ENCODE data around the gene NDUFA6. TPM values are rescaled to one million over a fixed set of nuclear protein-coding genes. Genes with fewer than 3 reads are reported as not detected.
"Not testable (repeated sequence)": the region's sequence is repeated elsewhere in the genome, so short reads cannot be mapped to it uniquely, and the experiment has no call there.

Gene NDUFA6
- total and polyA plus RNA-seq, 7 donors = 149 to 253 (median 181) TPM

- 29 to 52% (median 44%) methylated on average over 24 of the region's 24 CpGs for WGBS, 3 donors
- ATAC-seq (peak; percentile 34 to 59 (median 54)), DNase-seq (no peak)
- H3K4me3 ChIP-seq = peak overlapping the region; percentile 47
- H3K4me1 ChIP-seq = peaks cover 3% of the 10 kb centered on the region
- no peaks in the 10 kb centered on the region for H3K9me3 ChIP-seq
- TF ChIP-seq CTCF (IDR thresholded peaks at IDR 0.05) = no peak
- H3K27me3 ChIP-seq (ENCODE audit: insufficient read depth in 3 of 3, low read length in 2 of 3) = no peaks in the 10 kb centered on the region
- no peak overlapping the region for H3K27ac ChIP-seq
- intact Hi-C loops (cut with DNase I) = loop anchor here in 1 of 2 donors (5.0 kb wide), 1 partner anchor 157 kb away; no protein-coding TSS in a partner anchor
- H3K36me3 ChIP-seq (ENCODE audit: insufficient read depth in 1 of 2, low read depth in 1 of 2) = no peaks in the 10 kb centered on the region
These were observed 43.8 kb upstream of the NDUFA6 start for GRCh38 chr22:42134100-42135020.

GRCh38 chr22:42132457-42132856 lies 41.9 kb upstream of the NDUFA6 start:
- Histone ChIP-seq H3K9me3 (no peaks in the 10 kb centered on the region), H3K27me3 (ENCODE audit: insufficient read depth in 3 of 3, low read length in 2 of 3) (no peaks in the 10 kb centered on the region), H3K4me1 (peaks cover 3% of the 10 kb centered on the region), H3K36me3 (ENCODE audit: insufficient read depth in 1 of 2, low read depth in 1 of 2) (no peaks in the 10 kb centered on the region), H3K4me3 (no peak overlapping the region), H3K27ac (no peak overlapping the region)
- intact Hi-C loops (cut with DNase I) = loop anchor here in 1 of 2 donors (5.0 kb wide), 1 partner anchor 155 kb away; no protein-coding TSS in a partner anchor
- no peak for TF ChIP-seq CTCF (IDR thresholded peaks at IDR 0.05)
- ATAC-seq (no peak), DNase-seq (no peak)
- WGBS, 3 donors = 71 to 80% (median 77%) methylated on average over 12 to 13 of the region's 13 CpGs

GRCh38 chr22:42131562-42131961 lies 41.0 kb upstream of the NDUFA6 start:
- H3K4me3 ChIP-seq = no peak overlapping the region
- no peak for TF ChIP-seq CTCF (IDR thresholded peaks at IDR 0.05)
- no peak overlapping the region for H3K27ac ChIP-seq
- no peaks in the 10 kb centered on the region for H3K27me3 ChIP-seq (ENCODE audit: insufficient read depth in 3 of 3, low read length in 2 of 3)
- H3K9me3 ChIP-seq = no peaks in the 10 kb centered on the region
- no peak for ATAC-seq
- H3K4me1 ChIP-seq = peaks cover 3% of the 10 kb centered on the region
- no peaks in the 10 kb centered on the region for H3K36me3 ChIP-seq (ENCODE audit: insufficient read depth in 1 of 2, low read depth in 1 of 2)
- WGBS, 3 donors = 63 to 77% (median 71%) methylated on average over 8 of the region's 8 CpGs
- intact Hi-C loops (cut with DNase I) = loop anchor here in 1 of 2 donors (5.0 kb wide), 1 partner anchor 154 kb away; no protein-coding TSS in a partner anchor
- DNase-seq = no peak

GRCh38 chr22:42130639-42131431 lies 40.3 kb upstream of the NDUFA6 start, which contains the start of gene CYP2D6:
CYP2D6 (minus strand) TSS chr22:42130810; CDS start chr22:42130791, 19 bp downstream.
- peak in 1 of 4 donors; percentile 8 for ATAC-seq
- DNase-seq; H3K4me3 ChIP-seq; H3K27ac ChIP-seq; H3K4me1 ChIP-seq; H3K36me3 ChIP-seq (ENCODE audit: insufficient read depth in 1 of 2, low read depth in 1 of 2); H3K27me3 ChIP-seq (ENCODE audit: insufficient read depth in 3 of 3, low read length in 2 of 3); H3K9me3 ChIP-seq: not testable (repeated sequence)
- WGBS, 3 donors = 84 to 93% (median 84%) methylated on average over 13 of the region's 14 CpGs
- intact Hi-C loops (cut with DNase I) = loop anchor here in 1 of 2 donors (5.0 kb wide), 1 partner anchor 154 kb away; no protein-coding TSS in a partner anchor

GRCh38 chr22:42130182-42130581 lies 39.6 kb upstream of the NDUFA6 start:
- WGBS, 3 donors = 0 to 25% (median 4%) methylated on average over 1 of the region's 7 CpGs
- H3K9me3 ChIP-seq; DNase-seq; ATAC-seq; H3K4me1 ChIP-seq; H3K36me3 ChIP-seq (ENCODE audit: insufficient read depth in 1 of 2, low read depth in 1 of 2); H3K27ac ChIP-seq; H3K4me3 ChIP-seq; H3K27me3 ChIP-seq (ENCODE audit: insufficient read depth in 3 of 3, low read length in 2 of 3): not testable (repeated sequence)
- intact Hi-C loops (cut with DNase I) = loop anchor here in 1 of 2 donors (5.0 kb wide), 1 partner anchor 153 kb away; no protein-coding TSS in a partner anchor

- DNase-seq; H3K9me3 ChIP-seq; H3K36me3 ChIP-seq (ENCODE audit: insufficient read depth in 1 of 2, low read depth in 1 of 2); H3K4me1 ChIP-seq; H3K27me3 ChIP-seq (ENCODE audit: insufficient read depth in 3 of 3, low read length in 2 of 3); H3K4me3 ChIP-seq; H3K27ac ChIP-seq; intact Hi-C loops (cut with DNase I): not testable (repeated sequence)
- 56 to 69% (median 66%) methylated on average over 55 to 65 of the region's 65 CpGs for WGBS, 3 donors
- ATAC-seq = peak; percentile 22 to 40 (median 34)
These were observed 38.5 kb upstream of the NDUFA6 start for GRCh38 chr22:42128776-42129694.

GRCh38 chr22:42128007-42128406 lies 37.4 kb upstream of the NDUFA6 start:
- intact Hi-C loops (cut with DNase I); H3K36me3 ChIP-seq (ENCODE audit: insufficient read depth in 1 of 2, low read depth in 1 of 2); DNase-seq; H3K4me1 ChIP-seq; H3K27ac ChIP-seq; H3K9me3 ChIP-seq; H3K27me3 ChIP-seq (ENCODE audit: insufficient read depth in 3 of 3, low read length in 2 of 3); H3K4me3 ChIP-seq; ATAC-seq: not testable (repeated sequence)
- 62 to 76% (median 67%) methylated on average over 12 to 13 of the region's 13 CpGs for WGBS, 3 donors

Measured in psoas muscle (tissue), 8 donors.